GM12891 (cell line): ENCODE results near the gene MAVS.

Source experiments
- PAX5 ChIP-seq: IDR thresholded peaks from 2 replicates; pipeline ENCODE4 v1.6.1; 2011; ENCODE audit warnings: low read length, moderate library complexity, mild to moderate bottlenecking; ENCODE audit not compliant: insufficient read depth, severe bottlenecking
- POLR2A ChIP-seq: IDR thresholded peaks from 2 replicates; pipeline ENCODE4 v1.6.1; 2011; ENCODE audit warnings: low read depth, low read length, control low read depth

GRCh38 chr20:3846740-3847428 lies at the start of gene MAVS:
- TF ChIP-seq POLR2A (peak; percentile 79), PAX5 (no peak)
